Measurements from ENCODE around the gene E4F1.

GRCh38 chr16:2228161-2228824 is 4.9 kb downstream of the E4F1 start:
- TF ChIP-seq CTCF (IDR thresholded peaks at IDR 0.05; ENCODE audit: low read depth, low read length) = no peak
- TF ChIP-seq EZH2phosphoT487 (IDR thresholded peaks at IDR 0.05; ENCODE audit: low read depth) = no peak

All from OCI-LY3 (cell line).